ENCODE results near the gene STARD5.

The STARD5 gene

GRCh38 chr15:81338170-81339007 lies 14.4 kb upstream of the STARD5 start:
- TF ChIP-seq CTCF (IDR thresholded peaks at IDR 0.05; ENCODE audit: low read depth, low read length, missing control alignments) = no peak
- peak; percentile 94 for DNase-seq (ENCODE audit: low read depth)
- no peak overlapping the region for H3K4me3 ChIP-seq (ENCODE audit: low read depth, low read length)
- in situ Hi-C loops (cut with HindIII; ENCODE audit: low sequenced_read_pairs) = no loop called here

DNA sequence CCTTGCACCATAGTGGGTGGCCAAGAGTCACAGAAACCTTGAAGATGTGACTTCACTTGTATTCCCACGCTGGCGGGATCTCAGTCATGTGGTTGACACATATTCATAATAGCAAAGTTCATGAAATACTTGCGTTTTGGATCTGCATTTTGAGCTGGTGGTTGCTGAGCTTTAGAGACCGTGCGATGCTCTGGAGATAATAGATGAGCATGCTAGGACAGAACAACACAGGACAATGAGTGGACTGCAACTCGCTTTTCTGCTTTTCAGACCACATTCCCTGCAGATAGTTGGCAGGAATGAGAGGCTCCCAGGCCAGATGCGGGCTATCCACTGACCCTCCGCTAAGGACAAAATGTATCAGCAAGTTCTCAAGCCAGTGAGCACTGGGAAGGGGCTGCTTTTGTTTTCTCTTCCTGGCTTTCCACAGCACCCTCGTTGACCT lies 13.8 kb upstream of the STARD5 start:
- in situ Hi-C loops (cut with HindIII; ENCODE audit: low sequenced_read_pairs) = no loop called here
- no peak overlapping the region for H3K4me3 ChIP-seq (ENCODE audit: low read depth, low read length)
- peak; percentile 42 for DNase-seq (ENCODE audit: low read depth)
- TF ChIP-seq CTCF (IDR thresholded peaks at IDR 0.05; ENCODE audit: low read depth, low read length, missing control alignments) = no peak

GRCh38 chr15:81337241-81337640 lies 13.3 kb upstream of the STARD5 start:
- DNase-seq (ENCODE audit: low read depth) = no peak
- in situ Hi-C loops (cut with HindIII; ENCODE audit: low sequenced_read_pairs) = no loop called here
- no peak for TF ChIP-seq CTCF (IDR thresholded peaks at IDR 0.05; ENCODE audit: low read depth, low read length, missing control alignments)
- no peak overlapping the region for H3K4me3 ChIP-seq (ENCODE audit: low read depth, low read length)

DNA sequence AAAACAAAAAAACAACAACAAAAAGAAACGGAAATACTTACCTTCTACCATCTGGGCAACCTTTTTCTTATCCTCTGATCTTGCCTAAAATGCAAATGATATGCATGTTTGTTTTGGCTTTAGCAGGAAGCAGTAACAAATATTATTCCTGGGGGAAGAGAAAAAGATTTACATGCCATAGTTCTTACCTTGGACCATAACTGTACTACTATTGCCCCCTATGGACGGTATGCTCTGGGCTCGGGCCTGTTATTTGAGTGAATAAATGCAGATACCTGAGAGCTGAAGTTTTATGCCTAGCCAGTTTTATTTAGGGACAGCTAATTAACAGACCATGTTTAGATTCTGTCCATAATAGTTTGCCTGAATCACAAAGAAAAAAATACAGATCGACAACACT lies 12.6 kb upstream of the STARD5 start:
- H3K4me3 ChIP-seq (ENCODE audit: low read depth, low read length) = no peak overlapping the region
- DNase-seq (ENCODE audit: low read depth) = no peak
- in situ Hi-C loops (cut with HindIII; ENCODE audit: low sequenced_read_pairs) = no loop called here
- peak; percentile 58 for TF ChIP-seq CTCF (IDR thresholded peaks at IDR 0.05; ENCODE audit: low read depth, low read length, missing control alignments)

- in situ Hi-C loops (cut with HindIII; ENCODE audit: low sequenced_read_pairs) = no loop called here
- H3K4me3 ChIP-seq (ENCODE audit: low read depth, low read length) = no peak overlapping the region
- TF ChIP-seq CTCF (IDR thresholded peaks at IDR 0.05; ENCODE audit: low read depth, low read length, missing control alignments) = no peak
- no peak for DNase-seq (ENCODE audit: low read depth)
Measured at GRCh38 chr15:81335631-81336030, 11.7 kb upstream of the STARD5 start.

GRCh38 chr15:81334768-81335435 lies 11.0 kb upstream of the STARD5 start:
- no peak for TF ChIP-seq CTCF (IDR thresholded peaks at IDR 0.05; ENCODE audit: low read depth, low read length, missing control alignments)

More at GRCh38 chr15:81334768-81335435, 11.0 kb upstream of the STARD5 start:
- in situ Hi-C loops (cut with HindIII; ENCODE audit: low sequenced_read_pairs) = no loop called here
- H3K4me3 ChIP-seq (ENCODE audit: low read depth, low read length) = no peak overlapping the region
- no peak for DNase-seq (ENCODE audit: low read depth)

All from astrocyte of the cerebellum (primary cell).